HG02852 (cell line): ENCODE measurements around the gene IFIH1.
A peak's percentile ranks its signal among the peaks of the same experiment; 100 is the strongest.

ENCODE experiments used
- ATAC-seq: cut with Tn5 transposase; IDR thresholded peaks from one replicate; pipeline ENCODE4 v1.9.1; 2021; ENCODE audit warnings: mild to moderate bottlenecking, moderate library complexity; ENCODE audit not compliant: unreplicated experiment

IFIH1 gene

DNA sequence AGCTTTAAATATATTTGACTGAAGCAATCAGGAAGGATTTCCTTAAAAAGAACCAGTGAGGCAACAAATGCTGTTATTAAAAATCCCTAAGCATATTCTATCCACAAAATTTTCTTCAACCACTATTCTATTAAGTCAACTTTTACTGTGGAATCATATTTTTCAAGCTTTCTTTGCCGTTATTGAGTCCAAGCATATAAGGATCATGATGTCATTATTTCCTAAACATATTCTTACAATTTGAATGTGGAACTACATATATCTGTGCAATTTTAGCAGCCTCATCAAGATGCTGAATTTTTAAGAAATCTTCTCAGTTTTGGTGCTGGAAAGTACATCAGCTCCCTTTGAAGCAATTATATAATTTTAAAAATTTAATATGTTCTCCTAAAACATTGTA, 5.6 kb downstream of the IFIH1 start:
- no peak for ATAC-seq

DNA sequence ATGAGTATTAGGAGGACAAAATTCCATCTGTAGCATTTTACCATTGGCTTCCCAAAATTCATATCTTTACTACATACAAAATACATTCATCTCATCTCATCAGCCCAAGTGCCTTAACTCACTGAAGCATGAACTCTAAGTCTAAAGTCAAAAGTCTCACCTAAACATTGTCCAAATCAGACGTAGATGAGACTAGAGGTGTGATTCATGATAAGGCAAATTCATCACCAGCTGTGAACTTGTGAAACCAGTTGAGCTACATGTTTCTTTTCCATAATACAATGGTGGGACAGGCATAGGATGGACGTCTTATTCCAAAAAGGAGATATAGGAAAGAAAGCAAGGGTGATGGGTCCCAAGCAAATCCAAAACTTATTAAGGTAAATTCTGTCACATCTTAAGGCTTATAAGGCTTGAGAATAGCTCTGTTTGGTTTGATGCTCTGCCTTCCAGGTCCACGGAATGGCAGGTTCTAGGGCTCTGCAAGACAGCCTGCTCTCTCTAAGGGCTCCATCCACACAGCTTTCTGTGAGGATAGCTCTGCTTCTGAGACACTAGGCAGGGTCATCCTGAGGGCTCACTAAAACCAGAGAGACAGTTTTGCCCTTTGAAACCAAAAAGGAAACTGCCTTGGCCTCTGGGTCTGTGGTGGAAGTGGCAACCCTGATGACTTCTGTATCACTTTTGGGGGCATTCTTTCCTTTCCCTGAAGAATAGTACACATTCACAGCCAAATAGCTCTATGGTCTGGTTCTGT, 9.6 kb downstream of the IFIH1 start:
- no peak for ATAC-seq

- no peak for ATAC-seq
Observed at GRCh38 chr2:162305901-162306300, 12.6 kb downstream of the IFIH1 start.

DNA sequence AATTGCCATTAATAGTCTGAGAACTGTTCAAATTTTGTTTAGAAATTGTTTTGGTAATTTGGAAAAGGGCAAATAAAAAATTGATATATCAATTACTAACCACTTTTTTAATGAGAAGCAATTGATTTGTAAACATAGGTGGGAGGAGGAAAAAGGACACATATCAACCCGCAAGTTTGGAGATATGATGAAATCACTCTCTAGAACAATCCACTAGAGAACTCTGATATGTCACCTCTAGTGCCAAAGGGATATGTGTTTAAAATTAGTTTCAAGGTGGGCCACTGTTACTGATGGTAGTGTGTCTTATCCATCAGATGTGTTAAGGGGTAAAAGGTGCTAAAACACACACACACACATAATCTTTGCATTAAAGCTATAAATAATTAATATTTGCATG, 16.6 kb downstream of the IFIH1 start:
- no peak for ATAC-seq

- ATAC-seq: peak; percentile 74
Observed at GRCh38 chr2:162301151-162301804, 17.2 kb downstream of the IFIH1 start.

DNA sequence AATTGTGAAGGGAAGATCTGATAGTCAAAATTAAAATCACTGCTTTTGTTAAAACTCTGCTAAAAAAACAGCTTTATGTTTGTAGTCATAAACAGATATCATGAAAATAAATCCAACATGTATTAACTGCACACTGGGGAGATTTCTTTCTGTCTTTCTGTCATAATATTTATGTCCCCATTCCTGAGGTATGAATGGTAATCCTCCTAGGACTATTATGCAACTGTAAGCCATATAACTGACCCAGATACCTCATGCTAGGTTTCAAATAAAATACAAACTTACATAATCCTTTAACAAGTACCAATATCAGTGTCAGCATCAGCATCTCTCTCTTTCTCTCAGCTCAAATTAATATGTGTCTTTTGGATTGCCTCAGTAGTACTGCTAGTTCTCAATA, 18.2 kb downstream of the IFIH1 start:
- no peak for ATAC-seq

DNA sequence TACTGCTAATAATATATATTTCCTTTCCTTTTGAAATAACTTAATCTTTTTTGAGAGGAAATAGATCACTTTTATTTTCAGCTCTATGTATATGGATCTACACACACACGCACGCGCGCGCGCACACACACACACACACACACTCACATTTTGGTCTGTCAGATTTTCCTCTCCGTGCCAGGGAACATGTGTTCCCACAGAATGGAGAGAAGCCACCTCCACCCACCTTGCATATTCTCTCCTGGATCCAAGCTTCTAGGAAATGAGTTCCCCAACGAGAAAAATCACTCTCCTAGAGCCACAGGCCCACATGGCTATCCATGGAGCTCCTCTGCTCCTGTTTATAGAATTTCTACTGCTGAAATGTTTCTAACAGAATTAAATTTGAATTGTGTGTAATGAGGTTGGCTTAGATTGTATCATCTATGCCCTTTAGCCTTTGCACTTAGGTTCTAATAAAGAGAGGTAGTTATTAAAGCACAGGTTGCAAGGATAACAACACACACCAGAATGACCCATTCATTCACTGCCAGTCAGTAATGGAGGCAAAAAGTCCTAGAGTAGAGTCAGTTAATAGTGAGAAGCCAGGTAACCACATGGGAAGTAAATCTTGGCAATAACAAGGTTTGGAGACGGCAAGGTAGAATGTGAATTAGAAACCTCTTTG, 19.7 kb downstream of the IFIH1 start:
- ATAC-seq: no peak

- no peak for ATAC-seq
Observed at GRCh38 chr2:162297925-162298552, 20.4 kb downstream of the IFIH1 start.

GRCh38 chr2:162295009-162295408, 23.5 kb downstream of the IFIH1 start:
- ATAC-seq: no peak

DNA sequence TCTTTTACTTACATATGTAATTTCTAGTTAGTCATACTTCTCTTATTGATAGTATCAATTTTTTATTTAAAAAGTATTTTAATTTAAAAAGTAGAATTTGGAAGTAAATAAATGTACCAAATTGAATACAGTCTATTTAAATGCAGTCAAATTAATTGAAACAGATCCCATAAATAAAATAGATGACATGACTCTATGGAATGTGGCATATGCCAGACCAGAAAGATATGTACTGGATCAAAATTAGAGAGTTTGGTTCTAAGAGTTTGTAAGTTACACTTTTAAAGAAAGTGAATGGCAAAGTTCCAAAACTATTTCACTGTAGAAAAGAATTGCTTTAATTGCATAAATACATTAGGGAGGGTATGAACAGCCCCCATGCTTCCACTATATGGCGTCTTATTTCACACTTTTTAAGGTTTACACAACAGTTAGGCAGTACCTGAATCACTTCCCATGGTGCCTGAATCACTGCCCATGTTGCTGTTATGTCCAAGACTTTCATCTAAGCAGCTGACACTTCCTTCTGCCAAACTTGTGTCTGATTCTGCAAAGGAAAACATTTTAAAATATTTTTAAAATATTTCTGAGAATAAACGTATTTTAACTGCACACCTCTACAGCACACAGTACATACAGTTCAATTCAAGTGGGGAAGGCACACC, 25.2 kb downstream of the IFIH1 start:
- no peak for ATAC-seq

- ATAC-seq: no peak
Observed at GRCh38 chr2:162291748-162292147, 26.7 kb downstream of the IFIH1 start.

DNA sequence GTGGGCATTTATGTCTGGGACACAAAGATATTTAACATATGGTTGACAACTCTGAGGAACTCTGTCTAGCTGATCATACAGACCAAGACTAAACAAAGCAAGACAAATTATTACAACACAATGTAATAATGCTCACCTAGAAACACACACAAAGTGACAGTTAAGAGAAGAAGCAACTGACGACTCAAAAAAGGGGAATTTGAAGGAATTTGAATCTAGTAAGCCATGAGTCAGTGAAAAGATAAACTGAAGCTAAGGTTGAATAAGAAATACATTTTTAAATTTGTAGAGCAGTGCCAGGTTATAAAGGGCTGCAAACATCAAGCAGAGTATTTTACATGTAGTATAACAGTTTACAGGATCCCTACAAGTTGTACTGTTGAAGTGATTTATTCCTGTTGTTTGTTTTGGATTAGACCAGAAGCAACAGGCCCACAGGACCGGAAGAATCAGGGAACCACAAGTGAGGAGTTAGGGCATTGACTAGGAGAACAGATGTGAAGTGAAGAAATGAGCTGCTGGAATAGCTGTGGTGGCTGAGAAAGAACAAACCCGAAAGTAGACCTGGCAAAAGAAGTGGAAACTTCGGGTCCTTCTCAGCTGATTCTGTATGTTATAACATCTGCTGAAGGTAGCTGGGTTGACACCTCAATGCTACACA, 35.6 kb downstream of the IFIH1 start:
- ATAC-seq: no peak

DNA sequence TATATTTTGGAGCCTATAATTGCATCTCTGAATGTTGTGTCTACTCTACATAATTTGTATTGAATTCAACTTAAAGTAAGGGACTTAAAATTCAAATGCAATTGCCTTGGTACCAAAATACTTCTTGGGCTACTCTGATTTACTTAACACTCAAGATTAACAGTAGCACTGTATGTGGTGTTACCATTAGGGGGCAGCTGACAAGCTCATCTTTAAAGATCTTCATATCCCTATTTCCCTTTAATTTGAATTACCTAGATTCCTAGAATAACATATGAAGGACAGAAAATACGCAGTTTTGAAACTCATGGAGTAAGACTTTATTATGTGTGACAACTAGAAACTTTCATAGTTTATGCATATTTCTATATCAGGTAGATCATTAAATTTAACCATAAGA, 37.8 kb downstream of the IFIH1 start:
- no peak for ATAC-seq

DNA sequence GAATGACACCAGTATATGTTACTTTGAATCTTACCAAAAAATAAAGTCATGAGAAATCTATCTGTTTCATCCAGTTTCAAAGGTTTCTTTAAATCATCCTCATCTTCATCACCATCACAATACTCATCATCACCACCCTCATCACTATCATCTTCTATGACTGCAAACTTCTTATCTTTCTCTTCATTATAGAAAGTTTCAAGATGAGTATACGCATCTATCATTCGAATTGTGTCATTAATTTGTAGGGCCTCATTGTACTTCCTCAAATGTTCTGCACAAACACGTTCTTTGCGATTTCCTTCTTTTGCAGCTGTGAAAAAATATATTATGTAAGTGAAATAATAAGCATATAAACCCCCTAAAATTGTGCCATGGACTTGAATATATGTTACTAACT, 41.1 kb downstream of the IFIH1 start:
- no peak for ATAC-seq

DNA sequence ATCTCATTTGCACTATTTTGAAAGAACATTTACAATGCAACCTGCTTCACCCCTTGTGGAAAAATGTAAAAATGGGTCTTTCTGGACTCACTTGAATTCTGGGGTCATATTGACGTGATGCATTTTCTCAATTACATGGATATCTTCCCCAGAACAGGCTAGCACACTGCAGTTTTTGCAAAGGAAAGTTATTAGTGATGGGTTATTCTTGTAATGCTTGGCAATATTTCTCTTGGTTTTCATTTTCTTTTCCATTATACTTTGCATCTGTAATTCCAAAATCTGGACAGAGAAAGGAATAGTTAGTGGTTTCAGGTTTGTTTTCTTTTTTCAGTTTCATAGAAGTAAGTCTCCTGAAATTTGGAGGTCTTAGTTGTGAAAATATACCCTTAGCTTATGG, 50.5 kb downstream of the IFIH1 start:
- ATAC-seq: no peak

DNA sequence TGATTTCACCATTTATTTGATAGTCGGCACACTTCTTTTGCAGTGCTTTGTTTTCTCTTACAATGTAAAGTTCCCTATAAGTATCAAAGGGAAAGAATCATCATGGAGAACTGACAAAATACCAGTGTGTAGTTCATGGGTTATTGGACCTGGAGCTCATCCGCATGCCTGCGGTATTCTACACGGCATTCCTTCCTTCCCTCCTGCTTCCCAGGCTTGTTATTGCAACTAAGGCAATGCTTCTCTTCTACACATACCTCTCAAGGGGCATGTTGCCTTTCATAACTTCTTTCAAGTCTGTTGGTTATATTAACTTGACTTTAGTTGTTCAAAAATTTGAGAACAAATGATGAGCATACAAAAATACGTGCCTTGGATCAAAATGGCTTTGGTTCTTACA, 51.0 kb downstream of the IFIH1 start:
- ATAC-seq: no peak

DNA sequence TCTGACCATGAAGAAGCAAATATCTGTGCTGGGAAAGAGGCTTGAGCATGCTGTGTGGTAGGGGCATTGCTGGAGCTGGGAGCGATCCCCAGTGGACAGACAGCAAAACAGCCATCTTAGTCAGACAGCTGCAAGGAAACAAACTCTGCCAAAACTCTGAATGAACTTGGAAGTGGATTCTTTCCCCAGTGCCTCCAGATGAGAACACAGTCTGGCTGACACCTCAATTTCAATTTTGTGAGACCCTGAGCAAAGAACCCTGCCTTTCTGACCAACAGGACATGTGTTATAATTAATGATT, 52.1 kb downstream of the IFIH1 start:
- no peak for ATAC-seq

- ATAC-seq: no peak
Observed at GRCh38 chr2:162265666-162266459, 52.6 kb downstream of the IFIH1 start.

DNA sequence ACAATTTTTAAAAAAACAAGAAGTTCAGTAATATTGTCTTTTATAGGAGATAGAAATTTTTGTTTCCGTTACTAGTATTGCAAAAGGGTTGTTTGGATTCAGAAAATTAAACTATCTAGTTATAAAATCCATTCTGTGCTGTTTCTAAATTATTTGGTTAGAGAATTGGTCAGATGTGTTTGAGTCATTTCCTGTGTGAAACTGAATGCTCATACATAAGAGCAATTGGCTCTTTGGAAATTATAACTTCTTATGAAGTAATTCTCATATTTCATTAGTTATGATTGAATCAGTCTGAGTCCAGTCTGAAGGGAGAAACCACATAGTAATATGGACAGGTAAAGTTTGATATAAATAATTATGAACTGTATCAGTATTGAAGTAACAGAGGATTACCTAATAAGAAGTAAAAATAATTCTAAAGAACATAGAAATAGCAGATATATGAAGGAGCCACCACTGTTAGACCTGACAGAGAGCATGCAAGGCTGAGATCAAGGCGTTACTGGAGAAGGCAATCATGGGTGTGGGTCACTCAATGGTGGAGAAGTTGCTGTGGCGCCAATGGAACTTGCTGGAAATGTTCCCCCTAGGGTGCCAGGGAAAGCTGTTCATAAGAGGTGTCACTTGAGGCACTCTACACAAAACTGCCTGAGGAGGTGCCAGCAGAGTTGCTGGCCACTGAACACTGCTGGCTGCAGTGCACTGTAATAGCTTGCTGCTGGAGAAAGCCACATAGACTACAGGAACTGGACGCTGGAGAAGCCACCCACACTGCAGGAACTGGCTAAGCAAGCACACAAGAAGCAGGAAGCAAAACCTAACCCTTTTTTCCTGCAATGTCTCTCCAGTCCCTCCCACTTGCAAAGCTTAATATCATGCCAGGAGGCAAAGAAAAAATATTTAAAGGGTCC, 57.2 kb downstream of the IFIH1 start:
- ATAC-seq: no peak
